ENCODE results near the gene IL18BP. TPM values are rescaled to one million over a fixed set of nuclear protein-coding genes. Genes with fewer than 3 reads are reported as not detected.

IL18BP gene
- total and polyA plus RNA-seq, 2 experiments from 2014 or later = 2.2 to 2.8 TPM

DNA sequence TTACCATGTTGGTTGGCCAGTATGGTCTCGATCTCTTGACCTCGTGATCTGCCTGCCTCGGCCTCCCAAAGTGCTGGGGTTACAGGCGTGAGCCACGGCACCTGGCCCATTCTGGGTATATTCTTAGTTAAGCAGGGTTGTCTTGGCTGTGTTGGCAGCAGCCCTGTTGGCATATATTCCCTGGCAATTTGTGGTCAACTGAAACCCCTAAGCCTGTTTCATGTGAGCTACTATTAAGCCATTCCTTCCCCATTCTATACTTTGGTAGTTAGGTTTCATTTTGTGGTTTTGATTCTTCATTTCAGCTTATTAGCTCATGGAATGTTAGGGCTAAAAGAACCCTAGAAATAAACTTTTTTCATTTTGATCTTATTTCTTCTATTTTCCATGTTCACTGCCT is 22.2 kb upstream of the IL18BP start:
- no peak overlapping the region for H3K27ac ChIP-seq
- no peaks in the 10 kb centered on the region for H4K20me1 ChIP-seq (ENCODE audit: insufficient read depth, poor library complexity, severe bottlenecking)
- H3K9me3 ChIP-seq (ENCODE audit: low read depth) = no peaks in the 10 kb centered on the region
- H3K4me3 ChIP-seq = no peak overlapping the region
- 97% methylated on average over 5 of the region's 5 CpGs for WGBS (ENCODE audit: low lambda C conversion rate, missing lambda C conversion rate)
- no peaks in the 10 kb centered on the region for H3K9me2 ChIP-seq (replicated peaks; ENCODE audit: insufficient read depth)
- DNase-seq (ENCODE audit: low spot score) = no peak
- H3K79me2 ChIP-seq = peaks cover 18% of the 10 kb centered on the region
- TF ChIP-seq EZH2 (IDR thresholded peaks at IDR 0.05; ENCODE audit: borderline replicate concordance) = no peak
- TF ChIP-seq CTCF (IDR thresholded peaks at IDR 0.05; ENCODE audit: poor library complexity) = no peak
- no peak for TF ChIP-seq EZH2phosphoT487 (IDR thresholded peaks at IDR 0.05; ENCODE audit: low read depth, severe bottlenecking, unreplicated experiment)
- H3K36me3 ChIP-seq (replicated peaks; ENCODE audit: insufficient read depth, low read depth) = peaks cover 5% of the 10 kb centered on the region
- H2AFZ ChIP-seq = no peak overlapping the region
- H3K4me2 ChIP-seq = no peak overlapping the region
- no peaks in the 10 kb centered on the region for H3K27me3 ChIP-seq
- no peaks in the 10 kb centered on the region for H3K4me1 ChIP-seq (ENCODE audit: insufficient read depth)

GRCh38 chr11:71977090-71977489 is 21.6 kb upstream of the IL18BP start:
- no peaks in the 10 kb centered on the region for H4K20me1 ChIP-seq (ENCODE audit: insufficient read depth, poor library complexity, severe bottlenecking)
- no peak overlapping the region for H3K27ac ChIP-seq
- no peaks in the 10 kb centered on the region for H3K4me1 ChIP-seq (ENCODE audit: insufficient read depth)
- H3K9me3 ChIP-seq (ENCODE audit: low read depth) = no peaks in the 10 kb centered on the region
- H3K9me2 ChIP-seq (replicated peaks; ENCODE audit: insufficient read depth) = no peaks in the 10 kb centered on the region
- TF ChIP-seq EZH2phosphoT487 (IDR thresholded peaks at IDR 0.05; ENCODE audit: low read depth, severe bottlenecking, unreplicated experiment) (no peak), CTCF (IDR thresholded peaks at IDR 0.05; ENCODE audit: poor library complexity) (no peak), EZH2 (IDR thresholded peaks at IDR 0.05; ENCODE audit: borderline replicate concordance) (no peak)
- H3K27me3 ChIP-seq = no peaks in the 10 kb centered on the region
- peaks cover 13% of the 10 kb centered on the region for H3K79me2 ChIP-seq
- no peak overlapping the region for H2AFZ ChIP-seq
- no peak for DNase-seq (ENCODE audit: low spot score)
- WGBS (ENCODE audit: low lambda C conversion rate, missing lambda C conversion rate) = 95% methylated on average over 1 of the region's 1 CpG
- H3K4me2 ChIP-seq = no peak overlapping the region
- H3K36me3 ChIP-seq (replicated peaks; ENCODE audit: insufficient read depth, low read depth) = peaks cover 5% of the 10 kb centered on the region
- H3K4me3 ChIP-seq = no peak overlapping the region

DNA sequence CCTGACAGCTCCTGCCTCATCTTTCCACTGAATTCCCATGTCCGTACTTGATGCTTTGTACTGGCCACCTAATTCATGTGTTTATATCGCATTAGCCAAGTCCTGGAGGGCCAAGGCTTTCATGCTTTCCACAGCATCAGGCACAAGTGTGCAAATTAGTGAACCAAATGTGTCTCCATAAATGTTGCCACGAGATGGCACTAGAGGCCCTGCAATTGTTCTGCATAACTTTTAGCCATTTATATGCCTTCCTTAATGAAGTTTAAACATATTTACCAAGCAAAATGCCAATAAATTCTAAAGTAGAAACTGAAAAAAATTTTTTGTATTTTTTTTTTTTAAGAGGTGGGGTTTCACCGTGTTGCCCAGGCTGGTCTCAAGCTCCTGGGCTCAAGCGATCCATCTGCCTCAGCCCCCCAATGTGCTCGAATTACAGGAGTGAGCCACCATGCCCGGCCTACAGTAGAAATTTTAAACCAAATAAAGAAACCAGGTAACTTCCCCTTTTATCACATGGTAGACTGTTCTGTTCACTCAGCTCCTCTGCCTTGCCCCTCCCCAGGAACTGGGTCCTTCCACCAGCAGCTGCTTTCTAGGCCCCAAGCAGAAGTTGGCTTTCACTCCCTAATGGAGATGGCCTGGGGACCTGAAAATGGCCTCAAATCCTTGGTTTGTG is 20.8 kb upstream of the IL18BP start:
- no peaks in the 10 kb centered on the region for H3K9me3 ChIP-seq (ENCODE audit: low read depth)
- H3K79me2 ChIP-seq = peaks cover 10% of the 10 kb centered on the region
- H2AFZ ChIP-seq = no peak overlapping the region
- H3K4me1 ChIP-seq (ENCODE audit: insufficient read depth) = no peaks in the 10 kb centered on the region
- H3K27me3 ChIP-seq = no peaks in the 10 kb centered on the region
- no peak overlapping the region for H3K27ac ChIP-seq
- no peaks in the 10 kb centered on the region for H4K20me1 ChIP-seq (ENCODE audit: insufficient read depth, poor library complexity, severe bottlenecking)
- no peaks in the 10 kb centered on the region for H3K9me2 ChIP-seq (replicated peaks; ENCODE audit: insufficient read depth)
- H3K36me3 ChIP-seq (replicated peaks; ENCODE audit: insufficient read depth, low read depth) = peaks cover 5% of the 10 kb centered on the region
- TF ChIP-seq EZH2phosphoT487 (IDR thresholded peaks at IDR 0.05; ENCODE audit: low read depth, severe bottlenecking, unreplicated experiment) = no peak
- TF ChIP-seq EZH2 (IDR thresholded peaks at IDR 0.05; ENCODE audit: borderline replicate concordance) = no peak
- TF ChIP-seq CTCF (IDR thresholded peaks at IDR 0.05; ENCODE audit: poor library complexity) = peak; percentile 75
- 70% methylated on average over 7 of the region's 7 CpGs for WGBS (ENCODE audit: low lambda C conversion rate, missing lambda C conversion rate)
- no peak overlapping the region for H3K4me2 ChIP-seq
- H3K4me3 ChIP-seq = no peak overlapping the region
- peak; percentile 52 for DNase-seq (ENCODE audit: low spot score)

Data from hepatocyte (in vitro differentiated cells).